GM12892 (cell line): ENCODE data around the gene DAB2IP.

Source experiments
- POLR2A ChIP-seq: IDR thresholded peaks from 2 replicates; pipeline ENCODE4 v1.6.1; 2011; ENCODE audit warnings: low read depth, low read length, control low read depth
- POLR2AphosphoS5 ChIP-seq: IDR thresholded peaks from 2 replicates; pipeline ENCODE4 v1.6.1; 2011; ENCODE audit warnings: low read depth, low read length, control low read depth

GRCh38 chr9:121663591-121663990 lies 12.2 kb downstream of the DAB2IP start:
- no peak for TF ChIP-seq POLR2A
- TF ChIP-seq POLR2AphosphoS5 = no peak
